Measurements from ENCODE around the gene ARSG. TPM values are rescaled to one million over a fixed set of nuclear protein-coding genes. Genes with fewer than 3 reads are reported as not detected.

The ARSG gene
- total and polyA plus RNA-seq, 2 donors (not counting 3 experiments of a cell fraction or from before 2014, with no cell fraction given): 3.9 to 7.0 TPM

DNA sequence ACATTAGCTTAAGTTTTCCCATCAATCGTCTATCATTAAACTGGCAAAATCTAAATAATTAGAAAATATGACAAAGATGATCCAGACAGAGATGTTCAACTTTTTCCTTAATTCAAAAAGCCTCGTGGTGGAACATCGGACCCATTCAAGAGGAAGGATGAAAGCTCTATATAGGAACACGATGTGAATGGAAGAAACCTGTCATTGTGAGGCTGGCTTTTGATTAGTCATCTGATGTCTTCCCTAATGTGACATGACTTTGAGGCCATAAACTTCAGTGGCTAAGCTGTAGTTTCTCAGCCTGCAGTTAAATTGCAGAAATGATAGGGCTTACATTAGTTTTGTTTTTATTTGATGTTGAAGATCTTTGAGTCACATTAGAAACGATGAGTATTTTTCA lies 42.4 kb upstream of the ARSG start:
- H3K79me2 ChIP-seq (ENCODE audit: control insufficient read depth, insufficient read depth, low read length): no peaks in the 10 kb centered on the region
- H3K9me1 ChIP-seq (replicated peaks; ENCODE audit: control insufficient read depth, extremely low read depth, insufficient read depth, low read length): no peaks in the 10 kb centered on the region
- peaks cover 8% of the 10 kb centered on the region for H3K4me1 ChIP-seq (ENCODE audit: control insufficient read depth, extremely low read depth, insufficient read depth, low read length)
- ChIA-PET CTCF (interaction anchor here (1.4 to 2.5 kb wide), 5 partner anchors 48 to 209 kb away, joined by 4 to 12 read pairs (median 7); partner anchors contain the start of gene WIPI1), POLR2A (no interaction called here)
- no peaks in the 10 kb centered on the region for H3K9me3 ChIP-seq (replicated peaks; ENCODE audit: control insufficient read depth, insufficient read depth, low read length)
- no peak overlapping the region for H3K27ac ChIP-seq (ENCODE audit: insufficient read depth, low read depth, low read length)
- H2AFZ ChIP-seq (ENCODE audit: low read depth, low read length): no peak overlapping the region
- no peaks in the 10 kb centered on the region for H3K27me3 ChIP-seq (ENCODE audit: control insufficient read depth in 2 of 2, insufficient read depth in 2 of 2, low read length in 2 of 2)
- FAIRE-seq: peak; percentile 65
- H3K36me3 ChIP-seq (ENCODE audit: control insufficient read depth in 2 of 2, extremely low read depth in 1 of 2, insufficient read depth in 2 of 2, low read length in 2 of 2): peaks cover 0 to 2% of the 10 kb centered on the region in 2 experiments
- BruUV-seq (replicated peaks): TSS peak; percentile 46
- no peak for DNase-seq (ENCODE audit: low read depth, low spot score)
- intact Hi-C loops (cut with micrococcal nuclease) (loop anchor here (5.0 kb wide), 1 partner anchor 208 kb away; the partner anchor contains the start of gene WIPI1), dilution Hi-C loops (cut with MboI; ENCODE audit: extremely low pct_ligation_motif_present, low sequenced_read_pairs) (no loop called here)
- no peak for TF ChIP-seq EZH2 (IDR thresholded peaks at IDR 0.05; ENCODE audit: borderline replicate concordance, low read depth, low read length, severe bottlenecking)
- no peak for TF ChIP-seq POLR2AphosphoS5 (IDR thresholded peaks at IDR 0.05; ENCODE audit: insufficient read depth, low read depth, low read length)
- peak overlapping the region; percentile 9 for H3K9ac ChIP-seq (replicated peaks; ENCODE audit: extremely low read depth, insufficient read depth, low read length)
- no peaks in the 10 kb centered on the region for H4K20me1 ChIP-seq (replicated peaks; ENCODE audit: control insufficient read depth, extremely low read depth, insufficient read depth, low read length)
- H3K4me2 ChIP-seq (ENCODE audit: insufficient read depth, low read length): peak overlapping the region; percentile 70
- no peak overlapping the region for H3K4me3 ChIP-seq (replicated peaks in 1 of 3; ENCODE audit: insufficient read depth in 1 of 3, low read depth in 1 of 3, low read length in 3 of 3)

DNA sequence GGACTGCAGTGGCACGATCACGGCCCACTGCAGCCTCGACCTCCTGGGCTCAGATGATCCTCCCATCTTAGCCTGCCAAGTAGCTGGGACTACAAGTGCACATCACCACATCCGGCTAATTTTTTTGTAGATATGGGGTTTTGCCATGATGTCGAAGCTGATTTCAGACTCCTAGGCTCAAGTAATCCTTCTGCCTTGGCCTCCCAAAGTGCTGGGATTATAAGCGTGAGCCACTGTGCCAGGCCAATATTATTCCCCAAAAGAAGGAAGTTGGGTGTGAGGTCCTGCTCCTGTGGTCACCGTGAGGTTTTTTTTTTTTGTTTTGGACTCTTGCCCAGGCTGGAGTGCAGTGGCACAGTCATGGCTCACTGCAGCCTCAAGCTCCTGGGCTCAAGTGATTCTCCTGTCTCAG lies 41.9 kb upstream of the ARSG start:
- POLR2A ChIA-PET: no interaction called here
- CTCF ChIA-PET: interaction anchor here (1.9 kb wide), 1 partner anchor 78 kb away, joined by 5 read pairs; no protein-coding TSS in a partner anchor
- Histone ChIP-seq H3K27me3 (ENCODE audit: control insufficient read depth in 2 of 2, insufficient read depth in 2 of 2, low read length in 2 of 2) (no peaks in the 10 kb centered on the region), H3K79me2 (ENCODE audit: control insufficient read depth, insufficient read depth, low read length) (no peaks in the 10 kb centered on the region), H2AFZ (ENCODE audit: low read depth, low read length) (no peak overlapping the region), H3K27ac (ENCODE audit: insufficient read depth, low read depth, low read length) (no peak overlapping the region), H3K9ac (replicated peaks; ENCODE audit: extremely low read depth, insufficient read depth, low read length) (no peak overlapping the region), H3K36me3 (ENCODE audit: control insufficient read depth in 2 of 2, extremely low read depth in 1 of 2, insufficient read depth in 2 of 2, low read length in 2 of 2) (peaks cover 0 to 2% of the 10 kb centered on the region in 2 experiments), H3K9me3 (replicated peaks; ENCODE audit: control insufficient read depth, insufficient read depth, low read length) (no peaks in the 10 kb centered on the region), H3K4me1 (ENCODE audit: control insufficient read depth, extremely low read depth, insufficient read depth, low read length) (peaks cover 8% of the 10 kb centered on the region), H3K4me2 (ENCODE audit: insufficient read depth, low read length) (no peak overlapping the region), H4K20me1 (replicated peaks; ENCODE audit: control insufficient read depth, extremely low read depth, insufficient read depth, low read length) (no peaks in the 10 kb centered on the region), H3K4me3 (replicated peaks in 1 of 3; ENCODE audit: insufficient read depth in 1 of 3, low read depth in 1 of 3, low read length in 3 of 3) (no peak overlapping the region), H3K9me1 (replicated peaks; ENCODE audit: control insufficient read depth, extremely low read depth, insufficient read depth, low read length) (no peaks in the 10 kb centered on the region)
- dilution Hi-C loops (cut with MboI; ENCODE audit: extremely low pct_ligation_motif_present, low sequenced_read_pairs): no loop called here
- TF ChIP-seq FOS (IDR thresholded peaks at IDR 0.05; ENCODE audit: borderline replicate concordance, insufficient read depth, low read length) (no peak), POLR2AphosphoS5 (IDR thresholded peaks at IDR 0.05; ENCODE audit: insufficient read depth, low read depth, low read length) (no peak), MYC (IDR thresholded peaks at IDR 0.05; ENCODE audit: low read depth, low read length) (no peak), POLR2A (IDR thresholded peaks at IDR 0.05; ENCODE audit: low read depth, low read length) (no peak), JUN (IDR thresholded peaks at IDR 0.05; ENCODE audit: borderline replicate concordance, insufficient read depth, insufficient read length, low read depth) (no peak), EZH2 (IDR thresholded peaks at IDR 0.05; ENCODE audit: borderline replicate concordance, low read depth, low read length, severe bottlenecking) (no peak), MAX (IDR thresholded peaks at IDR 0.05; ENCODE audit: insufficient read depth, insufficient read length) (no peak), GATA2 (IDR thresholded peaks at IDR 0.05; ENCODE audit: insufficient read depth, insufficient read length, low read depth, low read length) (no peak)
- TF ChIP-seq, protein P1, sequence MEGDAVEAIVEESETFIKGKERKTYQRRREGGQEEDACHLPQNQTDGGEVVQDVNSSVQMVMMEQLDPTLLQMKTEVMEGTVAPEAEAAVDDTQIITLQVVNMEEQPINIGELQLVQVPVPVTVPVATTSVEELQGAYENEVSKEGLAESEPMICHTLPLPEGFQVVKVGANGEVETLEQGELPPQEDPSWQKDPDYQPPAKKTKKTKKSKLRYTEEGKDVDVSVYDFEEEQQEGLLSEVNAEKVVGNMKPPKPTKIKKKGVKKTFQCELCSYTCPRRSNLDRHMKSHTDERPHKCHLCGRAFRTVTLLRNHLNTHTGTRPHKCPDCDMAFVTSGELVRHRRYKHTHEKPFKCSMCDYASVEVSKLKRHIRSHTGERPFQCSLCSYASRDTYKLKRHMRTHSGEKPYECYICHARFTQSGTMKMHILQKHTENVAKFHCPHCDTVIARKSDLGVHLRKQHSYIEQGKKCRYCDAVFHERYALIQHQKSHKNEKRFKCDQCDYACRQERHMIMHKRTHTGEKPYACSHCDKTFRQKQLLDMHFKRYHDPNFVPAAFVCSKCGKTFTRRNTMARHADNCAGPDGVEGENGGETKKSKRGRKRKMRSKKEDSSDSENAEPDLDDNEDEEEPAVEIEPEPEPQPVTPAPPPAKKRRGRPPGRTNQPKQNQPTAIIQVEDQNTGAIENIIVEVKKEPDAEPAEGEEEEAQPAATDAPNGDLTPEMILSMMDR (IDR thresholded peaks at IDR 0.05; ENCODE audit: extremely low read depth in 1 of 2, insufficient read depth in 1 of 2, low read depth in 1 of 2, low read length in 2 of 2): no peak
- no TSS peak for BruUV-seq (replicated peaks)
- no peak for DNase-seq (ENCODE audit: low read depth, low spot score)
- intact Hi-C loops (cut with micrococcal nuclease): loop anchor here (5.0 kb wide), 1 partner anchor 208 kb away; the partner anchor contains the start of gene WIPI1
- no peak for FAIRE-seq
